Nephron progenitor cell (in vitro differentiated cells): ENCODE data around the gene GRK6.
A peak's percentile ranks its signal among the peaks of the same experiment; 100 is the strongest.

Experiments used
- DNase-seq: peaks from one replicate; pipeline ENCODE4 v3.0.0; 2021
- H3K27ac Mint-ChIP-seq: 2 replicates; pipeline ENCODE4 v1.8.0; 2021; ENCODE audit warnings: mild to moderate bottlenecking, moderate library complexity, mixed read lengths
- H3K27me3 Mint-ChIP-seq: 2 replicates; pipeline ENCODE4 v1.8.0; 2021; ENCODE audit warnings: mild to moderate bottlenecking, low read depth, mixed read lengths; ENCODE audit not compliant: poor library complexity
- H3K36me3 Mint-ChIP-seq: 2 replicates; pipeline ENCODE4 v1.8.0; 2021; ENCODE audit warnings: low read depth, mixed read lengths
- H3K4me1 Mint-ChIP-seq: 2 replicates; pipeline ENCODE4 v1.8.0; 2021; ENCODE audit warnings: mixed read lengths
- H3K4me3 Mint-ChIP-seq: 2 replicates; pipeline ENCODE4 v1.8.0; 2021; ENCODE audit warnings: mild to moderate bottlenecking, moderate library complexity, mixed read lengths
- H3K9me3 Mint-ChIP-seq: 2 replicates; pipeline ENCODE4 v1.8.0; 2021; ENCODE audit warnings: mild to moderate bottlenecking, moderate library complexity, mixed read lengths
- CTCF ChIP-seq: fragments of 200-600 bp; sonication (generic); IDR thresholded peaks from 2 replicates; pipeline ENCODE4 v1.5.0; 2021; ENCODE audit warnings: antibody characterized with exemption

The GRK6 gene

GRCh38 chr5:177487975-177488374, 61.5 kb downstream of the GRK6 start:
- Mint-ChIP-seq H3K4me3 (no peak overlapping the region), H3K36me3 (peaks cover 41% of the 10 kb centered on the region), H3K9me3 (no peaks in the 10 kb centered on the region), H3K27ac (peak overlapping the region; percentile 36), H3K4me1 (peaks cover 40% of the 10 kb centered on the region), H3K27me3 (no peaks in the 10 kb centered on the region)
- TF ChIP-seq CTCF, result no peak
- no peak for DNase-seq

GRCh38 chr5:177489119-177489716, 62.7 kb downstream of the GRK6 start:
- H3K27me3 Mint-ChIP-seq, result no peaks in the 10 kb centered on the region
- H3K4me1 Mint-ChIP-seq, result peaks cover 42% of the 10 kb centered on the region
- no peak for TF ChIP-seq CTCF
- H3K9me3 Mint-ChIP-seq, result no peaks in the 10 kb centered on the region
- no peak for DNase-seq
- H3K36me3 Mint-ChIP-seq, result peaks cover 35% of the 10 kb centered on the region
- H3K27ac Mint-ChIP-seq, result no peak overlapping the region
- H3K4me3 Mint-ChIP-seq, result no peak overlapping the region

- no peak for TF ChIP-seq CTCF
- no peak for DNase-seq
- H3K27ac Mint-ChIP-seq, result no peak overlapping the region
- H3K9me3 Mint-ChIP-seq, result no peaks in the 10 kb centered on the region
- no peak overlapping the region for H3K4me3 Mint-ChIP-seq
- H3K27me3 Mint-ChIP-seq, result no peaks in the 10 kb centered on the region
- peaks cover 41% of the 10 kb centered on the region for H3K4me1 Mint-ChIP-seq
- peaks cover 26% of the 10 kb centered on the region for H3K36me3 Mint-ChIP-seq
These were observed 64.0 kb downstream of the GRK6 start for GRCh38 chr5:177490311-177490991.

- no peaks in the 10 kb centered on the region for H3K9me3 Mint-ChIP-seq
- no peak overlapping the region for H3K27ac Mint-ChIP-seq
- TF ChIP-seq CTCF, result no peak
- peaks cover 26% of the 10 kb centered on the region for H3K36me3 Mint-ChIP-seq
- H3K4me3 Mint-ChIP-seq, result no peak overlapping the region
- peaks cover 45% of the 10 kb centered on the region for H3K4me1 Mint-ChIP-seq
- no peaks in the 10 kb centered on the region for H3K27me3 Mint-ChIP-seq
- no peak for DNase-seq
These were observed 64.5 kb downstream of the GRK6 start for GRCh38 chr5:177490992-177491391.

- peak; percentile 95 for DNase-seq
- H3K27me3 Mint-ChIP-seq, result no peaks in the 10 kb centered on the region
- H3K4me3 Mint-ChIP-seq, result no peak overlapping the region
- H3K4me1 Mint-ChIP-seq, result peaks cover 48% of the 10 kb centered on the region
- peak; percentile 97 for TF ChIP-seq CTCF
- H3K36me3 Mint-ChIP-seq, result peaks cover 26% of the 10 kb centered on the region
- no peak overlapping the region for H3K27ac Mint-ChIP-seq
- no peaks in the 10 kb centered on the region for H3K9me3 Mint-ChIP-seq
These were observed 65.0 kb downstream of the GRK6 start for GRCh38 chr5:177491429-177491945.
